ENCODE results near the gene GHRHR.
A peak's percentile ranks its signal among the peaks of the same experiment; 100 is the strongest.

GHRHR gene

DNA sequence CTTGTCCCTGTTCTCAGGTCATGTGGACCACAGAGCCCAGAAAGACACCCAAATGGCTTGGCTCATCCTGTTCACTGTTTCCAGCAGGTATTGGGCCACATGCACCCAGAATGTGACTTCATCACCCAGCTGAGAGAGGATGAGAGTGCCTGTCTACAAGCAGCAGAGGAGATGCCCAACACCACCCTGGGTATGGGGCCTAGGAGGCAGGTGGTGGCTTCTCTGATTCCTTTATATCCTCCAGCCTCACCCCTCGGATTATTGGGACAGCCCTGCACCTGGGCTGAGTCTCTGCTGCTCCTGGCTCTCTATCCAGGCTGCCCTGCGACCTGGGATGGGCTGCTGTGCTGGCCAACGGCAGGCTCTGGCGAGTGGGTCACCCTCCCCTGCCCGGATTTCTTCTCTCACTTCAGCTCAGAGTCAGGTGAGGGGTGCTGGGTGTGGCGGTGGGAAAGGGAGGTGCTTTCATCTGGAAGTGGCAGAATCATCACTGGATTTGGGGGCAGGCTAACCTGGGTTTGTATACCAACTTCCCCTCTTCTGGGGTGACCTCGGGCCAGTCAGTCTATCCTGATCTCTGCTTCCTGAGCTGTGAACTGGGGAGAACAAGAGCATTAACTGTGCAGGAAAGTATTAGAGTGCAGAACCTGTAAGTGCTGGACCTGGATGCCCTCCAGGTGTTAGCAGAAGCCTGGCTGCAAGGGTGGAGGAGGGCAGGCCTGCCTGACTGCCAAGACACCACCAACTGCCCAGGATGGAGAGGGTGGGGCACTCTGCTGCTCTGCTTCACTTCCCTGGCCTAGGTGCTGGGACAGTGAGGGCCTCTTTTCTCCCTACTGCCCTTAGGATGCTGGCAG is 5.2 kb downstream of the GHRHR start:
- no peak for DNase-seq

GRCh38 chr7:30969604-30969970 is 5.8 kb downstream of the GHRHR start:
- no peak for DNase-seq

- DNase-seq = no peak
Measured at GRCh38 chr7:30970074-30970473, 6.3 kb downstream of the GHRHR start.

DNA sequence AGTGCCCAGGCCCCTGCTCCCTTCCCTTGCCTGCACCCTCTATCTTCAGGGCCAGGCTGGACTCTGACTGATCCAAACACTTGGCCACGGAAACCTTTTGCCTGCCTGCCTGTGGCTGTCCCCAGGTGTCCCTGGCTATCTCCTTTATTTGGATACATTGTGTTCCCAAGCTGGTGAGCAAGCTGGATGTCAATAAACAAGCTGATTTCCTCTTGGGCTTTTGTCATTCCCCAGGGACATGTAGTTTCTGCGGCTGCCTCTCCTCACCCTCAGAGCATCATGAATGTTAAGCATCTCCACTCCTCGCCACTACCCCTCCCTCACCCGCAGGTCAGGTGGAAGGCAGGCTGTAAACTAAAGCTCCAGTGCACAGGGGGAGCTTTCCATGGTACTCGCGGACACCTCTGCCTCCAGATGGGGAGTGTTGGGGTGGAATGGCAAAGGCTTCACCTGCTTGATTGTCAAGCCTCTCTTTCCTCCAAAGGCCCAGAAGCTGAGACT is 6.9 kb downstream of the GHRHR start:
- DNase-seq = no peak

DNA sequence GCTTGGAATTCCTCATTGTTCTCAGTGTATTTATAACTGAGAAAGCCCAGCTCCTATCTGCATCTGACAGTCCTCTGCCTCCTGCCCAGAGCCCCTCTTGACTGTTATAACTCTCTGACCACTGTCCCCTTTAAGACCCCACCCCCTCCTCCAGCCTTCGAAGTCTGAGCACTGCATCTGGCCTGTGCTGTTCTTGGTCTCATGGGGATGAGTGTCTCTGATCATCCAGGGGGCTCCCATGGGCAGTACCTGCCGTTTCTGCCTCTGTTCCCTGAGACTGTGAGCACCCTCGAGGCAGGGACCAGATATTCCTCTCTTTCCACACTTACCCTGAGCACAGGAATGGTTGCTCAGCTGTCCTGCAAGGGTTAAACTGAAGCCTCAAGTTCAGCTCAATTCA is 7.7 kb downstream of the GHRHR start:
- no peak for DNase-seq

GRCh38 chr7:30971840-30972563 is 8.2 kb downstream of the GHRHR start:
- no peak for DNase-seq

GRCh38 chr7:30973292-30973691 is 9.5 kb downstream of the GHRHR start:
- DNase-seq = no peak

GRCh38 chr7:30973791-30974604 is 10.2 kb downstream of the GHRHR start:
- no peak for DNase-seq

GRCh38 chr7:30974605-30975255 is 11.0 kb downstream of the GHRHR start:
- DNase-seq = peak in 3 of 14 donors; percentile 3 to 12 (median 10)

DNA sequence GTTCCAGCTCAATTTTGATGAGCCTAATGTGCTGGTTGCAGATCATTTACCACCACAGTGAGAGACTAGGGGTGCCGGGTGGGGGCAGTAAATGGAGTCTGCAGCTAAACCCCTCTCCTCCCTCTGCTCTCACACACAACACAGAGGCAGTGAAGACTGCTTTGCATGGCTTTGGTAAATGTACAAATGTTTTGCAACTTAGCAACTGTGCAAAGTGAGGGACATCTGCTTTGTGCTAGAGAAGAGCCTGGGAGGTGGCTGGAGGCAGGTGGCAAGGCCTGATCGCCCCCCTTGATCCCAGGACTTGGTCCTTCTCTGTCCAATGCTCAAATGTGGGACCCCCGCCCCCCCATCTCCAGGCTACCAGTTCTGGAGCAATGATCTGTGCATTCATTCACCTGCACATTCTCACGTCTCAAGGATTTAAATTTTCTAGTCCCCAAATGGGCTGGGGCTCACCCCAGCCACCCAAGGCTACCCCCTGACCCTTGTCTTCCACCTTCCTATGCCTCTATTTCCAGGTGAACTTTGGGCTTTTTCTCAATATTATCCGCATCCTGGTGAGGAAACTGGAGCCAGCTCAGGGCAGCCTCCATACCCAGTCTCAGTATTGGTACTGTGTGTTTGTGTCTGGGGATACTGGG is 11.6 kb downstream of the GHRHR start:
- DNase-seq = no peak

GRCh38 chr7:30976381-30976780 is 12.6 kb downstream of the GHRHR start:
- DNase-seq = no peak

DNA sequence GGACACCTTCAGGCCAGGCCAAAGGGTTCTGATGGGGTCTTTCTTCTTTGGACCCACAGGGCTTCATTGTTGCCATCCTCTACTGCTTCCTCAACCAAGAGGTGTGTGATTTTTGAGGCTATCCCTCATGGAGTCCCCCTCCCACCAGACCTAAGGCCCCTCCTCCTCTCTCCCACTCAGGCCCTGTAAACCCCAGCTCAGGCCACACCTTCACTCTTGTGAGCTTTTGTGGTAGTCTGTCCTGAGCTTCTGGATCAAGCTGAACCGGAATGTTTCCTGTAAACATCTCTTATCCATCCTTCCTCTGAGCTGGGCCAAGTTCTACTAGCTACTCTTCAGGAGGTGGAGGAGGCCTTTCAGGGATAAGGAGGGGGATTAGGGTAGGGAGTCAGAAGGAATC is 13.5 kb downstream of the GHRHR start:
- DNase-seq = no peak

- DNase-seq = no peak
Measured at GRCh38 chr7:30977896-30978564, 14.3 kb downstream of the GHRHR start.

- DNase-seq = no peak
Measured at GRCh38 chr7:30979027-30979426, 15.3 kb downstream of the GHRHR start.

DNA sequence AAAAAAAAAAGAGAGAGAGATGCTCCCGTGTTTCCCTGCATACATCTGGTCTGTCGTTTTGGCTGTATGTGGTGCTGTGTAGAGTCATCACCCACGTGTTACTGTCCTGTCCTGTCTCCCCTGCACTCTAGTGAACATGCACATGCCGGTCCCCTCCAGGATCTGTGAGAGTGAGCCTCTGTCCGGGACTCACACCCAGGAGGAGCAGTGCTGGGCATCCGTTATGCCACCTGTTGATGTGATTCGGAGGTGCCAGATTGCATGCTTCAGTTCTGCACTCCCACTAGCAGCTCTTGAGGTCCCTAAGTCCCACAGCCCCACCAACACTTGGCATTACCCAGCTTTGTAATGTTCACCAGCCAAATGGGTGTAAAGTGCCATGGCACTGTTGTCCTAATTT is 16.4 kb downstream of the GHRHR start:
- DNase-seq = no peak

GRCh38 chr7:30980751-30981150 is 17.0 kb downstream of the GHRHR start:
- no peak for DNase-seq

GRCh38 chr7:30983042-30983913 is 19.5 kb downstream of the GHRHR start:
- peak; percentile 22 to 82 (median 62) for DNase-seq

DNA sequence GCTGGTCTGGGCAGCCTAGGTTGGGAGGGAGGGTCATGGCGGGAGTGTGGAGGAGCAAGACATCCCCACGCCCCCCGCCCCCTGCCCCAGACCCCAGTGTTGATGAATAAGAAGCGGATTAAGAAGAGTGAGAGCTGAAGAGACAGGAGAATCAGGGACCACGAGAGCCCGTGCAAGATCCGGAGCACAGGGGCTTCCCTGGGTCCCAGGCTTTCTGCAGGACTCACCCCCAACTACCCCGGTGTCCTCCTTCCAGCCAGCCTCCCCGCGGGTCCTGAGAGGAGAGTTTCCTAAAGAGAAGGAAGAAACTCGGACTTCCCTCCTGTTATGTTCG is 20.1 kb downstream of the GHRHR start:
- peak in 1 of 14 donors; percentile 48 for DNase-seq

DNA sequence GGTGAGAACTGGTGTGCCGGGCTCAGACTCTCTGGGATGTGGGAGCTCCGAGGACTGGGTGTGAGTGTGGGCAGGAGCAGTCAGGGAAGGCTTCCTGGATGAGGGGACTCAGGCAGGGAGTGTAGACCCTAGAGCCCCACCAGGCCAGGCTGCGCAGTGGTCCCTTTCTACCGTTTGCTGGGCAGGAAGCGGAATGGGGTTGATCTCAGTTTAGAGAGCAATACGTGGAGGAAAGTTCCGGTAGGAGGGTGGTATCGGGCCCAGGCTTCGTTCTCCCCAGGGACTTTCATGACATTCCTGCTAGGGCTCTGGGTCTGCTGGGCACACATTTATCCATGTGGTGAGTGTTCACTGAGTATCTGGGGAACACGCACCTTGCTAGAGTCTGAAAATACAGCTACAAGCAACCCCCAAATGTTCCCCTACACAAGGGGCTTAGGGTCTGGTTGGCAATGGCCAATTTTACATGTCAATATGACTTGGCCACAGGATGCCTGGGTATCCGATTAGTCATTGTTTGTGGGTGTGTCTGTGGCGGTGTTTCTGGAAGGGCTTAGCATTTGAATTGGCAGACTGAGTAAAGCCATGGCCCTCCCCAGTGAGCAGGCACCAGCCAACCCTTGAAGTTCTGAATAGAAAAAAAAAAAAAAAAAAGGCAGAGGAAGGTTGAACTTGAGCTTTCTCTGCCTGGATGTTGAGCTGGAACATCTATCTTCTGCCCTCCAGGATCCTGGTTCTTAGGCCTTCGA is 20.8 kb downstream of the GHRHR start:
- peak in 7 of 14 donors; percentile 9 to 39 (median 16) for DNase-seq

GRCh38 chr7:30985756-30986155 is 22.0 kb downstream of the GHRHR start:
- no peak for DNase-seq

Data from C1 segment of cervical spinal cord (tissue), 14 donors.